ENCODE data around the gene ATE1. TPM values are rescaled to one million over a fixed set of nuclear protein-coding genes. Genes with fewer than 3 reads are reported as not detected.

Gene ATE1
- total and polyA plus RNA-seq, 2 donors (not counting 3 experiments of a cell fraction or from before 2014, with no cell fraction given), result 8.7 to 27.1 TPM

GRCh38 chr10:121808835-121809234, 119.0 kb downstream of the ATE1 start:
- DNase-seq (ENCODE audit: low read depth, low spot score) (no peak), FAIRE-seq (no peak)
- Histone ChIP-seq H3K9me1 (replicated peaks; ENCODE audit: control insufficient read depth, extremely low read depth, insufficient read depth, low read length) (no peaks in the 10 kb centered on the region), H3K4me1 (ENCODE audit: control insufficient read depth, extremely low read depth, insufficient read depth, low read length) (peaks cover 8% of the 10 kb centered on the region), H3K4me3 (replicated peaks in 1 of 3; ENCODE audit: insufficient read depth in 1 of 3, low read depth in 1 of 3, low read length in 3 of 3) (no peak overlapping the region), H4K20me1 (replicated peaks; ENCODE audit: control insufficient read depth, extremely low read depth, insufficient read depth, low read length) (no peaks in the 10 kb centered on the region), H3K9ac (replicated peaks; ENCODE audit: extremely low read depth, insufficient read depth, low read length) (no peak overlapping the region), H3K9me3 (replicated peaks; ENCODE audit: control insufficient read depth, insufficient read depth, low read length) (no peaks in the 10 kb centered on the region), H3K79me2 (ENCODE audit: control insufficient read depth, insufficient read depth, low read length) (no peaks in the 10 kb centered on the region), H3K36me3 (ENCODE audit: control insufficient read depth in 2 of 2, extremely low read depth in 1 of 2, insufficient read depth in 2 of 2, low read length in 2 of 2) (no peaks in the 10 kb centered on the region), H3K27ac (ENCODE audit: insufficient read depth, low read depth, low read length) (no peak overlapping the region), H3K27me3 (ENCODE audit: control insufficient read depth in 2 of 2, insufficient read depth in 2 of 2, low read length in 2 of 2) (no peaks in the 10 kb centered on the region), H3K4me2 (ENCODE audit: insufficient read depth, low read length) (no peak overlapping the region), H2AFZ (ENCODE audit: low read depth, low read length) (no peak overlapping the region)
- intact Hi-C loops (cut with micrococcal nuclease) (no loop called here), dilution Hi-C loops (cut with MboI; ENCODE audit: extremely low pct_ligation_motif_present, low sequenced_read_pairs) (no loop called here)
- ChIA-PET CTCF (interaction anchor here (1.0 to 1.1 kb wide), 2 partner anchors 10 to 54 kb away, joined by 3 to 4 read pairs; no protein-coding TSS in a partner anchor), POLR2A (no interaction called here)
- TF ChIP-seq POLR2A (IDR thresholded peaks at IDR 0.05; ENCODE audit: low read depth, low read length), result no peak
- no peak for TF ChIP-seq POLR2AphosphoS5 (IDR thresholded peaks at IDR 0.05; ENCODE audit: insufficient read depth, low read depth, low read length)
- no peak for TF ChIP-seq MYC (IDR thresholded peaks at IDR 0.05; ENCODE audit: low read depth, low read length)
- no peak for TF ChIP-seq GATA2 (IDR thresholded peaks at IDR 0.05; ENCODE audit: insufficient read depth, insufficient read length, low read depth, low read length)
- TF ChIP-seq FOS (IDR thresholded peaks at IDR 0.05; ENCODE audit: borderline replicate concordance, insufficient read depth, low read length), result no peak
- no peak for TF ChIP-seq EZH2 (IDR thresholded peaks at IDR 0.05; ENCODE audit: borderline replicate concordance, low read depth, low read length, severe bottlenecking)
- TF ChIP-seq JUN (IDR thresholded peaks at IDR 0.05; ENCODE audit: borderline replicate concordance, insufficient read depth, insufficient read length, low read depth), result no peak
- BruUV-seq (replicated peaks), result no TSS peak

GRCh38 chr10:121804460-121804859, 123.4 kb downstream of the ATE1 start:
- H3K9me1 ChIP-seq (replicated peaks; ENCODE audit: control insufficient read depth, extremely low read depth, insufficient read depth, low read length), result no peaks in the 10 kb centered on the region
- H3K4me2 ChIP-seq (ENCODE audit: insufficient read depth, low read length), result no peak overlapping the region
- TF ChIP-seq CTCF (IDR thresholded peaks at IDR 0.05; ENCODE audit: extremely low read depth in 1 of 2, insufficient read depth in 1 of 2, low read depth in 1 of 2, low read length in 2 of 2) (no peak), POLR2A (IDR thresholded peaks at IDR 0.05; ENCODE audit: low read depth, low read length) (no peak)
- no peak overlapping the region for H2AFZ ChIP-seq (ENCODE audit: low read depth, low read length)
- H3K36me3 ChIP-seq (ENCODE audit: control insufficient read depth in 2 of 2, extremely low read depth in 1 of 2, insufficient read depth in 2 of 2, low read length in 2 of 2), result no peaks in the 10 kb centered on the region
- no peaks in the 10 kb centered on the region for H3K79me2 ChIP-seq (ENCODE audit: control insufficient read depth, insufficient read depth, low read length)
- H3K4me3 ChIP-seq (replicated peaks in 1 of 3; ENCODE audit: insufficient read depth in 1 of 3, low read depth in 1 of 3, low read length in 3 of 3), result no peak overlapping the region
- dilution Hi-C loops (cut with MboI; ENCODE audit: extremely low pct_ligation_motif_present, low sequenced_read_pairs) (no loop called here), intact Hi-C loops (cut with micrococcal nuclease) (no loop called here)
- no peaks in the 10 kb centered on the region for H3K4me1 ChIP-seq (ENCODE audit: control insufficient read depth, extremely low read depth, insufficient read depth, low read length)
- CTCF ChIA-PET, result interaction anchor here (0.9 to 2.0 kb wide), 8 partner anchors 9 to 96 kb away, joined by 3 to 6 read pairs (median 4); no protein-coding TSS in a partner anchor
- H3K9me3 ChIP-seq (replicated peaks; ENCODE audit: control insufficient read depth, insufficient read depth, low read length), result no peaks in the 10 kb centered on the region
- H4K20me1 ChIP-seq (replicated peaks; ENCODE audit: control insufficient read depth, extremely low read depth, insufficient read depth, low read length), result no peaks in the 10 kb centered on the region
- no peak overlapping the region for H3K27ac ChIP-seq (ENCODE audit: insufficient read depth, low read depth, low read length)
- H3K9ac ChIP-seq (replicated peaks; ENCODE audit: extremely low read depth, insufficient read depth, low read length), result no peak overlapping the region
- POLR2A ChIA-PET, result interaction anchor here (0.7 to 1.0 kb wide), 2 partner anchors 10 to 50 kb away, joined by 3 read pairs; no protein-coding TSS in a partner anchor
- FAIRE-seq (no peak), DNase-seq (ENCODE audit: low read depth, low spot score) (no peak)
- H3K27me3 ChIP-seq (ENCODE audit: control insufficient read depth in 2 of 2, insufficient read depth in 2 of 2, low read length in 2 of 2), result no peaks in the 10 kb centered on the region
- BruUV-seq (replicated peaks), result no TSS peak
